Gastrocnemius medialis (tissue), 4 donors: ENCODE data around the gene TMUB1.

ENCODE experiments used
- POLR2A ChIP-seq, 2 donors: fragments of 450-650 bp; IDR thresholded peaks; one replicate each; pipeline ENCODE4 v1.6.1; 2017; ENCODE audit warnings: antibody characterized with exemption in 2 of 2, mild to moderate bottlenecking in 2 of 2, moderate library complexity in 2 of 2
- TF ChIP-seq, protein P1 (sequence below), 5 experiments: fragments of 450-650 bp in 3 of 5; fragments of 200-600 bp in 2 of 5; sonication (generic) in 2 of 5; IDR thresholded peaks in 4 of 5; conservative IDR thresholded peaks in 1 of 5; 1 replicate in 4 of 5; 2 replicates in 1 of 5; pipeline ENCODE4 v1.5.1; 2016 to 2019; ENCODE audit warnings: antibody characterized with exemption in 5 of 5, mild to moderate bottlenecking in 3 of 5, moderate library complexity in 3 of 5

- TF ChIP-seq, protein P1, sequence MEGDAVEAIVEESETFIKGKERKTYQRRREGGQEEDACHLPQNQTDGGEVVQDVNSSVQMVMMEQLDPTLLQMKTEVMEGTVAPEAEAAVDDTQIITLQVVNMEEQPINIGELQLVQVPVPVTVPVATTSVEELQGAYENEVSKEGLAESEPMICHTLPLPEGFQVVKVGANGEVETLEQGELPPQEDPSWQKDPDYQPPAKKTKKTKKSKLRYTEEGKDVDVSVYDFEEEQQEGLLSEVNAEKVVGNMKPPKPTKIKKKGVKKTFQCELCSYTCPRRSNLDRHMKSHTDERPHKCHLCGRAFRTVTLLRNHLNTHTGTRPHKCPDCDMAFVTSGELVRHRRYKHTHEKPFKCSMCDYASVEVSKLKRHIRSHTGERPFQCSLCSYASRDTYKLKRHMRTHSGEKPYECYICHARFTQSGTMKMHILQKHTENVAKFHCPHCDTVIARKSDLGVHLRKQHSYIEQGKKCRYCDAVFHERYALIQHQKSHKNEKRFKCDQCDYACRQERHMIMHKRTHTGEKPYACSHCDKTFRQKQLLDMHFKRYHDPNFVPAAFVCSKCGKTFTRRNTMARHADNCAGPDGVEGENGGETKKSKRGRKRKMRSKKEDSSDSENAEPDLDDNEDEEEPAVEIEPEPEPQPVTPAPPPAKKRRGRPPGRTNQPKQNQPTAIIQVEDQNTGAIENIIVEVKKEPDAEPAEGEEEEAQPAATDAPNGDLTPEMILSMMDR (IDR thresholded peaks at IDR 0.05 in 4 of 5, conservative IDR thresholded peaks at IDR 0.05 in 1 of 5), result no peak
- no peak for TF ChIP-seq POLR2A (IDR thresholded peaks at IDR 0.05)
Observed at GRCh38 chr7:151033864-151034249, 49.4 kb downstream of the TMUB1 start.
